Natural killer cell treated with Interleukin-12 subunit alpha and Interleukin-12 subunit beta and Interleukin-15 and Interleukin-18, amount 100 ng/mL, for 72 hours (primary cell): Measurements from ENCODE around the gene SYT1. TPM values are rescaled to one million over a fixed set of nuclear protein-coding genes. Genes with fewer than 3 reads are reported as not detected.
"Not testable (repeated sequence)": the region's sequence is repeated elsewhere in the genome, so short reads cannot be mapped to it uniquely, and the experiment has no call there.

Experiments
- ATAC-seq, 2 donors: fragments of 150-1000 bp; cut with Tn5 transposase in 1 of 2; sonication (Bioruptor Pico), chemical (Tn5 transposase) in 1 of 2; 2 replicates each; pipeline ENCODE4 v1.10.0; 2021
- DNase-seq: peaks from one replicate; pipeline ENCODE4 v3.0.0; 2022; ENCODE audit warnings: low spot score
- H3K27ac Mint-ChIP-seq, 2 donors: 1 replicate in 1 of 2; 2 replicates in 1 of 2; pipeline ENCODE4 v1.8.0; 2022; ENCODE audit warnings: mixed read lengths in 2 of 2, mild to moderate bottlenecking in 1 of 2, moderate library complexity in 1 of 2
- H3K27me3 Mint-ChIP-seq, 2 donors: 1 replicate in 1 of 2; 2 replicates in 1 of 2; pipeline ENCODE4 v1.8.0; 2022; ENCODE audit warnings: mixed read lengths in 2 of 2
- H3K36me3 Mint-ChIP-seq: one replicate; pipeline ENCODE4 v1.8.0; 2022; ENCODE audit warnings: mixed read lengths
- H3K4me1 Mint-ChIP-seq, 2 donors: 1 replicate in 1 of 2; 2 replicates in 1 of 2; pipeline ENCODE4 v1.8.0; 2022; ENCODE audit warnings: low read depth in 2 of 2, mixed read lengths in 2 of 2, mild to moderate bottlenecking in 1 of 2
- H3K4me3 Mint-ChIP-seq: one replicate; pipeline ENCODE4 v1.8.0; 2022; ENCODE audit warnings: mixed read lengths
- H3K9me3 Mint-ChIP-seq: 2 replicates; pipeline ENCODE4 v1.8.0; 2022; ENCODE audit warnings: mixed read lengths
- total RNA-seq, 2 donors: library from RNA; stranded (reverse); gene quantifications; one replicate each; pipeline ENCODE4 v1.2.3, GENCODE V29; 2022

The SYT1 gene
- total RNA-seq, 2 donors from 2014 or later, result not detected

DNA sequence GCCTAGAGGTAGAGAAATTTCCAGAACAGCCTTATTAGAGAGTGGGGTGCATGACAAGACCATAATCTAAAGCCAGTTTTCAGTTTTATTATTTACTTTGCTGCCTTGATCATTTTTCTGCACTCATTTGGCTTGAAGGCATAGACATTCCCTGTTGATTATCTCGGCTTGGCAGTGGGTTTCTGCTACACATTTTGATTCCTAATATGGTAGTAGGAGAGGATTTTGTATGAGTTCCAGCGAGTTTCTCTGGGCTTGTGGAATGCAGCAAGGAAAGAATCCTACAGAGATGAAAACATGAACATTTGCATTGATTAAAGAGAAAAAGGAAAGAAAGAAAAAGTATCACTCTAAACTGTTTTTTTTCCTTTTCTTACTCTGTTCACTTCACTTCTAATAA lies 545.0 kb downstream of the SYT1 start:
- Mint-ChIP-seq H3K4me1 (no peaks in the 10 kb centered on the region), H3K36me3 (no peaks in the 10 kb centered on the region), H3K27me3 (no peaks in the 10 kb centered on the region), H3K27ac (no peak overlapping the region), H3K9me3 (no peaks in the 10 kb centered on the region), H3K4me3 (no peak overlapping the region)
- ATAC-seq, result no peak
- no peak for DNase-seq

- Mint-ChIP-seq H3K27me3 (no peaks in the 10 kb centered on the region), H3K27ac (no peak overlapping the region), H3K9me3 (no peaks in the 10 kb centered on the region), H3K36me3 (no peaks in the 10 kb centered on the region), H3K4me1 (no peaks in the 10 kb centered on the region), H3K4me3 (no peak overlapping the region)
- no peak for ATAC-seq
- no peak for DNase-seq
Measured at GRCh38 chr12:79411791-79412190, 547.2 kb downstream of the SYT1 start.

DNA sequence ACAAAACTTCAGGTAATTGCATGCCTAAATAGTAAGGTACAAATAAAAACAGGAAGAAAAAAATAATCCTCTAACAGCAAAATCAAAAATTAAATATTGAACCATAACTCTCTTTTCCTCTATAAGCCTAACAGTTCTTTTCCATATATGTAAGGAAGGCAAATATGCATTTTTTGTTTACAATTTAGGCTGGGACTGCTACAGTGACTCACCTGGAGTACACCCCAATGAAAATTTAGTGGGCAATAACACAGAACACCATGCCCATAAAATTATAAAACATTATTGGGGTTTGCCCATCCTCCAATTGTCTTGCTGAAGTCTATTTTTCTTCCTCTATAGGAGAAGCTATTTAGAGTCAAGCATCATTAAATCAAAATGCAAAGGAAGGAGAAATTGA lies 549.2 kb downstream of the SYT1 start:
- Mint-ChIP-seq H3K36me3 (no peaks in the 10 kb centered on the region), H3K9me3 (no peaks in the 10 kb centered on the region), H3K27ac (no peak overlapping the region), H3K4me1 (no peaks in the 10 kb centered on the region), H3K27me3 (no peaks in the 10 kb centered on the region), H3K4me3 (no peak overlapping the region)
- no peak for DNase-seq
- no peak for ATAC-seq

DNA sequence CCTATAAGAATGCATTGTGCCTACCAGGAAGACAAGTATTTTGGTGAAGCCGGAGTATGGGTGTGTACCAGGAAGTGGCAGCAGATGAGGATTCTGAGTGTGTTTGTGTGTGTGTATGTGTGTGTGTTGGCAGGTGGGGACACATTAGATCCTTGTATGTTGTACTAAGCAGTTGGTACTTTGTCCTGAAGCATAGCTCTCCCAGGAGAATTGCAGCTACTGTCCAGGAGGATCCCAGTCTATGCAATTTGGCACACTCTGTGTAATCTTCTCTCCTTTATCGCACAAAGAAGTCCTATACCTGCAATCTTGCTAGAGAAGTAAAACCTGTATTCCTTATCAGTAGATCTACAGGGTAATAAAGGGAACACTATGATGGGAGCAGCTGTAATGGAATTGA lies 549.7 kb downstream of the SYT1 start:
- no peak overlapping the region for H3K4me3 Mint-ChIP-seq
- ATAC-seq, result no peak

DNA sequence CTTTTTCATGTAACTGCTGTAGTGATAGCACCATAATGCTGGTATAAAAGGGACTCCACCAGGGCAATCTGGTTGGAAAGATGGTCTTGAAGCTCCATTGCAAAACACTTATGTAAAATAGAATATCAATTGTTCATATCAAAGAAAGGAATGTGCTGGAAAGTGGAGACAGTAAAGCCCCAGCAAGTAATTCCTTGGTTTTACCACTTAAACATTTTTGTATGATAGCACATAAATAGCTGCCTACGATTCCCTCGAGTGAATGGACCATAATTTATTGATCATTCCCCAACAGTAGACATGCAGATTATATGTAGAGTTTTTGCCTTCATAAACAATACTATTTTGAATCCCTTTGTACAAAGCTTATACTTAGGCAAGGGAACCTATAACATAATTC lies 550.7 kb downstream of the SYT1 start:
- no peaks in the 10 kb centered on the region for H3K9me3 Mint-ChIP-seq
- H3K27me3 Mint-ChIP-seq, result peaks cover 0 to 1% of the 10 kb centered on the region in 2 donors
- ATAC-seq (no peak), DNase-seq (no peak)
- H3K27ac Mint-ChIP-seq, result no peak overlapping the region
- no peaks in the 10 kb centered on the region for H3K4me1 Mint-ChIP-seq
- no peak overlapping the region for H3K4me3 Mint-ChIP-seq
- no peaks in the 10 kb centered on the region for H3K36me3 Mint-ChIP-seq

More for the DNA sequence above, 549.7 kb downstream of the SYT1 start:
- Mint-ChIP-seq H3K27me3 (no peaks in the 10 kb centered on the region), H3K27ac (no peak overlapping the region), H3K36me3 (no peaks in the 10 kb centered on the region), H3K9me3 (no peaks in the 10 kb centered on the region), H3K4me1 (no peaks in the 10 kb centered on the region)
- DNase-seq, result no peak

- peaks cover 0 to 2% of the 10 kb centered on the region in 2 donors for H3K27me3 Mint-ChIP-seq
- ATAC-seq, result no peak
- no peak overlapping the region for H3K4me3 Mint-ChIP-seq
- no peak overlapping the region for H3K27ac Mint-ChIP-seq
- no peak for DNase-seq
- no peaks in the 10 kb centered on the region for H3K4me1 Mint-ChIP-seq
- no peaks in the 10 kb centered on the region for H3K9me3 Mint-ChIP-seq
- no peaks in the 10 kb centered on the region for H3K36me3 Mint-ChIP-seq
Measured at GRCh38 chr12:79415746-79416435, 551.3 kb downstream of the SYT1 start.

- Mint-ChIP-seq H3K27me3 (peaks cover 0 to 2% of the 10 kb centered on the region in 2 donors), H3K4me3 (no peak overlapping the region), H3K27ac (no peak overlapping the region), H3K9me3 (no peaks in the 10 kb centered on the region), H3K36me3 (no peaks in the 10 kb centered on the region), H3K4me1 (no peaks in the 10 kb centered on the region)
- ATAC-seq, result no peak
- DNase-seq, result no peak
Measured at GRCh38 chr12:79420146-79420618, 555.6 kb downstream of the SYT1 start.

DNA sequence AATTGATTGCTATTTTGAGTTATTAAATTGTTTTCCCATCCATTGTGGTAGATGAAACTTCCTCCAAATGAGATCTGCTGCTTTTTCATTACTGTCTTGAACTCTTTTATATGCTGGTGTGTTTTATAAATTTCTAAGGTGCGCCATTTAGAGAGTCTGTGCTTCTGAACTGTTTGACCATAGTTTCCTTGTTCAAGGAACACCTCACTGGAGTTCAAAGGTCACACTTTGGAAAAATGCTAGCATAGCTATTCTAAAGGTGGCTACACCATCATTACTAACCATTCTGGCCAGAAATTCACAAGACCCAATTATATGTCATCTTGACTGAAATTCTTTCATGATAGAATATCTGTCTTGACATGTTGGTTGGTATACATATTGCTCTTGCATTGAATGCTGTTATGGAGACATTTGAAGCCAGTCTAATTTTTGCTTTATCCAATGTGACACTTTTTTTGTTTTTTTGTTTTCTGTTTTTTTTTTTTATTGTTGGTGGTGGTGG lies 556.7 kb downstream of the SYT1 start:
- DNase-seq, result no peak
- no peak for ATAC-seq
- H3K9me3 Mint-ChIP-seq, result peaks cover 2% of the 10 kb centered on the region
- H3K4me1 Mint-ChIP-seq, result no peaks in the 10 kb centered on the region
- no peaks in the 10 kb centered on the region for H3K36me3 Mint-ChIP-seq
- H3K27me3 Mint-ChIP-seq, result peaks cover 0 to 2% of the 10 kb centered on the region in 2 donors
- no peak overlapping the region for H3K27ac Mint-ChIP-seq
- no peak overlapping the region for H3K4me3 Mint-ChIP-seq

DNA sequence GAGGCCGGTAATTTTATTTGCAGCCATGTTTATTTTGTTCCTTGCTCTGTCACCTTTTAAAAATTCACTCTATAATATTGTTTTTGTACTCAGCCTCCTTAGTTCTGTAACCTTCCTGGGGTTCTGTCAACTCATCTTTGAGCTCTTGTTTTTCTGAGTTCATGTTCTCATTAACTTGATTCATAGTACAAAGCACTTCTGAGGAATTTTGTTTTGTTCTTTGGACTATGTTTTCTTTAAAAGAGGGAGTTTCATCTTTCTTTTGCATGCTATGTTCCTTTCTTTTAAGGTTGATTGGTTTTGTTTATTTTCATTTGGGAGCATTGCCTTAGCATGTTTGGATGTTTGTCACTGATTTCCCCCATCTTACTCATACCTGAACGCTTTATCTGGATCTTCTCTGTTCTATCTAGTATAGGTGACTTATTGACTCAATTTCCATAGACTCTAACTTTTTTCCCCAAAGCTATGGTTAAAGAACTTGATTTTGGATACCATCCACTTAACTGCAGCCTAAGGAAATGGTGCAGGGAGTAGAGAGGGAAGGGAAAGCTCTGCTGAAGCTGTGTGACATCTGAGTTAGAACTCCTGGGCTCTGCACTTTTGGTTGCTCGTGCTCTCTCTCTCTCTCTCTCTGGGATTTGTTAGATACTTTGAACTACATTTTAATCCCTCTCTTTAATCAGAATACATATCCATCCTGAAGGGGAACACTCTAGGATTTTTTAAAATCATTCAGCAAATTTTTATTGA lies 557.7 kb downstream of the SYT1 start:
- Mint-ChIP-seq H3K4me1 (no peaks in the 10 kb centered on the region), H3K27me3 (peaks cover 0 to 2% of the 10 kb centered on the region in 2 donors)

DNA sequence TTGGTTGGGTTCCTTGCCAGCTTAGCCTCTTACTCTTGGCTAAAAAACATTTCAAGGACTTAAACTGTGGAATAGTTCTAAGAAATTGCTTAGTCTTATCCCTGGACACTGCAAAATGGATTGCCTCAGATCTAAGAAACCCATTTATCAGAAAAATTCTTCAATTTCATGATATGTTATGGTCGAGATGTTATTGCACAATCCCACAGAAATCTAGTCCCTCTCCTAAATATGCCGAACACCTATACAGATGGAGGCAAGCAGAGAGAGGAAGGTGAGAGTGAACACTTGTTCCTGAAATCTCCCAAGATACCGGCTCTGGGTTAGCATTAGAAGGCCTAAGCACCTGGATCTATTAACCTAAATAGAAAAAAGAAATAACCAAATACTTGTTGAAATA lies 559.0 kb downstream of the SYT1 start:
- Mint-ChIP-seq H3K9me3 (peaks cover 2% of the 10 kb centered on the region), H3K4me3 (no peak overlapping the region), H3K27ac (no peak overlapping the region), H3K36me3 (no peaks in the 10 kb centered on the region), H3K4me1 (no peaks in the 10 kb centered on the region), H3K27me3 (peaks cover 0 to 2% of the 10 kb centered on the region in 2 donors)
- DNase-seq (no peak), ATAC-seq (no peak)

More for the DNA sequence above, 557.7 kb downstream of the SYT1 start:
- ATAC-seq, result no peak
- no peak overlapping the region for H3K27ac Mint-ChIP-seq
- peaks cover 2% of the 10 kb centered on the region for H3K9me3 Mint-ChIP-seq
- no peak overlapping the region for H3K4me3 Mint-ChIP-seq
- H3K36me3 Mint-ChIP-seq, result no peaks in the 10 kb centered on the region
- no peak for DNase-seq

GRCh38 chr12:79424109-79424721 lies 559.6 kb downstream of the SYT1 start:
- Mint-ChIP-seq H3K36me3 (no peaks in the 10 kb centered on the region), H3K27ac (no peak overlapping the region), H3K27me3 (peaks cover 0 to 2% of the 10 kb centered on the region in 2 donors), H3K4me1 (no peaks in the 10 kb centered on the region), H3K4me3 (no peak overlapping the region), H3K9me3 (peaks cover 2% of the 10 kb centered on the region)
- no peak for ATAC-seq
- no peak for DNase-seq

- no peak overlapping the region for H3K4me3 Mint-ChIP-seq
- no peaks in the 10 kb centered on the region for H3K27me3 Mint-ChIP-seq
Measured at GRCh38 chr12:79426121-79426520, 561.5 kb downstream of the SYT1 start.

GRCh38 chr12:79426744-79427143 lies 562.2 kb downstream of the SYT1 start:
- not testable (repeated sequence) for ATAC-seq, H3K4me3 Mint-ChIP-seq, H3K27me3 Mint-ChIP-seq, H3K27ac Mint-ChIP-seq, H3K9me3 Mint-ChIP-seq, H3K4me1 Mint-ChIP-seq, DNase-seq, H3K36me3 Mint-ChIP-seq

More at GRCh38 chr12:79426121-79426520, 561.5 kb downstream of the SYT1 start:
- Mint-ChIP-seq H3K4me1 (no peaks in the 10 kb centered on the region), H3K27ac (no peak overlapping the region), H3K36me3 (no peaks in the 10 kb centered on the region), H3K9me3 (peaks cover 2% of the 10 kb centered on the region)
- DNase-seq (no peak), ATAC-seq (no peak)
